PC-3 (cell line): ENCODE results near the gene PLA2G4D.

Experiments
- EZH2 ChIP-seq: fragments of 300-600 bp; sonication (generic); IDR thresholded peaks from one replicate; pipeline ENCODE4 v1.6.1; 2017; ENCODE audit warnings: antibody characterized with exemption, mild to moderate bottlenecking, low read length; ENCODE audit not compliant: unreplicated experiment
- EZH2phosphoT487 ChIP-seq: fragments of 300-600 bp; sonication (generic); IDR thresholded peaks from 2 replicates; pipeline ENCODE4 v1.6.1; 2018; ENCODE audit warnings: mild to moderate bottlenecking, antibody characterized with exemption, low read length, borderline replicate concordance
- TF ChIP-seq, protein P1 (sequence below): fragments of 300-600 bp; sonication (generic); conservative IDR thresholded peaks from 2 replicates; pipeline ENCODE4 v1.5.1; 2017; ENCODE audit warnings: antibody characterized with exemption, low read depth, mild to moderate bottlenecking, low read length

DNA sequence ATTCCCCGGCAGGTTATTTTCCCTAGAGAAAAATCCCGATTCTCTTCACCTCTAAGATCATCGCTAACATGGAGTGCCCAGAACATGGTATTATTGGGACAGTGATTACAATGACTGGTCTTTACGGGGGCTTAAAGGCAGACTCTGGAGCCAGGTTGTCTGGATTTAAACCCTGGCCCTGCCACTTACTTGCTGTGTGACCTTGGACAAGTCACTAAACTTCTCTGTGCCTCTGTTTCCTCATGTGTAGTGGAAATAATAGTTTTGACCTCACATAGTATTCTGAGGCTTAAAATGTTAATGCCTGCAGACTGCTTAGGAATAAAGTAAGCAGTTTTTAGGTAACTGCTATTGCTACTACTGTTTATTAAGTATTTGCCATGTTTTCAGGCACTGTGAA, 4.4 kb downstream of the PLA2G4D start:
- TF ChIP-seq, protein P1, sequence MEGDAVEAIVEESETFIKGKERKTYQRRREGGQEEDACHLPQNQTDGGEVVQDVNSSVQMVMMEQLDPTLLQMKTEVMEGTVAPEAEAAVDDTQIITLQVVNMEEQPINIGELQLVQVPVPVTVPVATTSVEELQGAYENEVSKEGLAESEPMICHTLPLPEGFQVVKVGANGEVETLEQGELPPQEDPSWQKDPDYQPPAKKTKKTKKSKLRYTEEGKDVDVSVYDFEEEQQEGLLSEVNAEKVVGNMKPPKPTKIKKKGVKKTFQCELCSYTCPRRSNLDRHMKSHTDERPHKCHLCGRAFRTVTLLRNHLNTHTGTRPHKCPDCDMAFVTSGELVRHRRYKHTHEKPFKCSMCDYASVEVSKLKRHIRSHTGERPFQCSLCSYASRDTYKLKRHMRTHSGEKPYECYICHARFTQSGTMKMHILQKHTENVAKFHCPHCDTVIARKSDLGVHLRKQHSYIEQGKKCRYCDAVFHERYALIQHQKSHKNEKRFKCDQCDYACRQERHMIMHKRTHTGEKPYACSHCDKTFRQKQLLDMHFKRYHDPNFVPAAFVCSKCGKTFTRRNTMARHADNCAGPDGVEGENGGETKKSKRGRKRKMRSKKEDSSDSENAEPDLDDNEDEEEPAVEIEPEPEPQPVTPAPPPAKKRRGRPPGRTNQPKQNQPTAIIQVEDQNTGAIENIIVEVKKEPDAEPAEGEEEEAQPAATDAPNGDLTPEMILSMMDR: no peak
- TF ChIP-seq EZH2 (no peak), EZH2phosphoT487 (no peak)
